B cell (primary cell): Measurements from ENCODE around the gene SLC50A1. TPM values are rescaled to one million over a fixed set of nuclear protein-coding genes. Genes with fewer than 3 reads are reported as not detected.

Experiments used
- ATAC-seq: fragments of 200-7000 bp; cut with Tn5 transposase; one replicate; pipeline ENCODE4 v1.10.0; 2021; ENCODE audit warnings: low read depth, mild to moderate bottlenecking, moderate number of reproducible peaks, moderate library complexity
- CTCF ChIA-PET: fragments of 350-600 bp; sonication (Branson Sonifier 250); formaldehyde crosslinking; loops from one replicate; lab custom pipeline; 2021; ENCODE audit warnings: antibody characterized with exemption, inconsistent platforms; lab: Charles Lee
- POLR2A ChIA-PET: fragments of 350-600 bp; sonication (Branson Sonifier 250); formaldehyde crosslinking; loops from one replicate; lab custom pipeline; 2021; ENCODE audit warnings: antibody characterized with exemption; lab: Charles Lee
- DNase-seq: peaks from one replicate; pipeline ENCODE4 v3.0.0; 2013
- H2AFZ ChIP-seq: 2 replicates; pipeline ENCODE4 v1.6.1; 2012; ENCODE audit warnings: mild to moderate bottlenecking, low read depth, low read length; ENCODE audit not compliant: insufficient read depth, poor library complexity, severe bottlenecking
- H3K27ac ChIP-seq, 2 donors: 1 replicate in 1 of 2; 2 replicates in 1 of 2; pipeline ENCODE4 v1.5.1; 2012 to 2013; ENCODE audit warnings: low read length in 2 of 2, mild to moderate bottlenecking in 2 of 2, moderate library complexity in 1 of 2
- H3K27me3 ChIP-seq, 4 experiments: fragments of 200-600 bp in 1 of 4; sonication (generic) in 1 of 4; replicated peaks in 1 of 4; 1 replicate in 2 of 4; 2 replicates in 2 of 4; pipeline versions ENCODE4 v1.6.1 to v1.7.0; 2013 to 2016; ENCODE audit warnings: low read length in 3 of 4, mild to moderate bottlenecking in 2 of 4, mixed read lengths in 1 of 4, moderate library complexity in 1 of 4; ENCODE audit not compliant: insufficient read depth in 4 of 4, control insufficient read depth in 3 of 4; ENCODE audit errors: control extremely low read depth in 1 of 4
- H3K36me3 ChIP-seq, 2 experiments: replicated peaks in 1 of 2; 1 replicate in 1 of 2; 2 replicates in 1 of 2; pipeline versions ENCODE4 v1.6.1 to v1.7.1; 2013; ENCODE audit warnings: low read length in 1 of 2; ENCODE audit not compliant: insufficient read depth in 2 of 2, control insufficient read depth in 1 of 2; ENCODE audit errors: control extremely low read depth in 1 of 2, extremely low read depth in 1 of 2
- H3K4me1 ChIP-seq, 2 donors: fragments of 200-600 bp in 1 of 2; sonication (generic) in 1 of 2; 1 replicate in 1 of 2; 2 replicates in 1 of 2; pipeline versions ENCODE4 v1.5.1 to v1.6.1; 2013 to 2017; ENCODE audit warnings: low read length in 2 of 2; ENCODE audit not compliant: control insufficient read depth in 2 of 2, insufficient read depth in 2 of 2
- H3K4me2 ChIP-seq: replicated peaks from 2 replicates; pipeline ENCODE3; 2012; ENCODE audit warnings: mild to moderate bottlenecking, low read depth, low read length; ENCODE audit not compliant: poor library complexity, severe bottlenecking
- H3K4me3 ChIP-seq, 5 experiments: fragments of 200-600 bp in 1 of 5; sonication (generic) in 1 of 5; 1 replicate in 3 of 5; 2 replicates in 2 of 5; pipeline versions ENCODE4 v1.5.1 to v1.7.0; 2011 to 2016; ENCODE audit warnings: low read length in 4 of 5, mild to moderate bottlenecking in 4 of 5, low read depth in 2 of 5, control low read depth in 1 of 5, moderate library complexity in 1 of 5; ENCODE audit not compliant: insufficient read depth in 1 of 5; ENCODE audit errors: control extremely low read depth in 1 of 5, extremely low read depth in 1 of 5
- H3K79me2 ChIP-seq: fragments of 200-600 bp; sonication (generic); one replicate; pipeline ENCODE4 v1.6.0; 2016; ENCODE audit warnings: low read length; ENCODE audit not compliant: control insufficient read depth, insufficient read depth
- H3K9ac ChIP-seq: fragments of 200-600 bp; sonication (generic); 2 replicates; pipeline ENCODE4 v1.6.1; 2017; ENCODE audit warnings: mild to moderate bottlenecking, low read length, moderate library complexity
- H3K9me3 ChIP-seq, 3 donors: one replicate each; pipeline versions ENCODE4 v1.6.1 to v1.7.1; 2013; ENCODE audit warnings: low read length in 2 of 3; ENCODE audit not compliant: control insufficient read depth in 2 of 3, insufficient read depth in 1 of 3; ENCODE audit errors: control extremely low read depth in 1 of 3
- H4K20me1 ChIP-seq: 2 replicates; pipeline ENCODE4 v1.6.0; 2012; ENCODE audit warnings: mild to moderate bottlenecking, low read length; ENCODE audit not compliant: insufficient read depth, control insufficient read depth, poor library complexity, severe bottlenecking
- H3K27ac Mint-ChIP-seq: one replicate; pipeline ENCODE4 v1.8.0; 2021; ENCODE audit warnings: mixed read lengths
- H3K27me3 Mint-ChIP-seq: one replicate; pipeline ENCODE4 v1.8.0; 2021; ENCODE audit warnings: mixed read lengths
- H3K4me1 Mint-ChIP-seq: one replicate; pipeline ENCODE4 v1.8.0; 2021; ENCODE audit warnings: mixed read lengths
- H3K4me3 Mint-ChIP-seq: one replicate; pipeline ENCODE4 v1.8.0; 2021; ENCODE audit warnings: mixed read lengths
- H3K9me3 Mint-ChIP-seq: one replicate; pipeline ENCODE4 v1.8.0; 2022; ENCODE audit warnings: mixed read lengths; ENCODE audit not compliant: insufficient read depth
- EZH2 ChIP-seq: IDR thresholded peaks from 2 replicates; pipeline ENCODE4 v1.6.1; 2012; ENCODE audit warnings: borderline replicate concordance, low read depth, mild to moderate bottlenecking, moderate library complexity, low read length; ENCODE audit not compliant: insufficient read depth, poor library complexity, severe bottlenecking
- WGBS: methylation state at CpG from one replicate; pipeline ENCODE4 v1.1.5; 2013; ENCODE audit warnings: missing lambda C conversion rate; ENCODE audit not compliant: insufficient coverage; 5-methylcytosine and 5-hydroxymethylcytosine counted together
- intact Hi-C: fragments of 100-400 bp; cut with micrococcal nuclease; formaldehyde crosslinking; loops from one replicate; pipeline ENCODE4 v1.10.0; 2022
- polyA plus RNA-seq: library from polyadenylated mRNA; depleted of rRNA; stranded (reverse); fragments of >200 nt; gene quantifications from 2 replicates; pipeline ENCODE4 v1.2.3, GENCODE V29; 2012
- total RNA-seq, 2 donors: library from RNA; stranded (reverse); fragments of 120-200 nt in 1 of 2; gene quantifications; 1 replicate in 1 of 2; 2 replicates in 1 of 2; pipeline versions ENCODE4 v1.2.3 to v1.2.4, GENCODE V29; 2013 to 2022
- TF ChIP-seq, protein P1 (sequence below): fragments of 200-600 bp; IDR thresholded peaks from one replicate; pipeline ENCODE4 v1.8.0; 2022; ENCODE audit warnings: antibody characterized with exemption, mild to moderate bottlenecking

Gene SLC50A1
- total and polyA plus RNA-seq, 2 donors (not counting 1 experiment from before 2014, with no cell fraction given): 62.8 to 86.8 TPM

DNA sequence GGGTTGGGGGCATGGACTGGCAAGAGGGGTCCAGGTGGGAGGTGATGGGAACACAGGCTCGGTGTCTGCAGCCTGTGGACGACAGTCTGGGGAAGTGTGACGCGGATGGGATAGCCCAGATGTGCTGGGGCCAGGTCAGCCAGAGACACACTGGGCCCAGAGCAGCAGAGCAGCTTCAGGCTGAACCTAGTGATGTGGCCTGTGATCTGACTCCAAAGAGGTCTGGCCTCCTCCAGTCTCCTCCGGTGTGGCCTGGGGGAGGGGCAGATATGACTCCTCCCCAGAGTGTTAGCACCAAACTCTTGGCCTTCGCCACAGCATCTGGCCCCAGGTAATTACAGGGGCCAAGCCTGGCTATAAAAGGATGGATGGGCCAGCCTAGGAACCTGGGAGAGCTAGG is 43.5 kb upstream of the SLC50A1 start:
- no peaks in the 10 kb centered on the region for H3K36me3 ChIP-seq
- ATAC-seq: no peak

DNA sequence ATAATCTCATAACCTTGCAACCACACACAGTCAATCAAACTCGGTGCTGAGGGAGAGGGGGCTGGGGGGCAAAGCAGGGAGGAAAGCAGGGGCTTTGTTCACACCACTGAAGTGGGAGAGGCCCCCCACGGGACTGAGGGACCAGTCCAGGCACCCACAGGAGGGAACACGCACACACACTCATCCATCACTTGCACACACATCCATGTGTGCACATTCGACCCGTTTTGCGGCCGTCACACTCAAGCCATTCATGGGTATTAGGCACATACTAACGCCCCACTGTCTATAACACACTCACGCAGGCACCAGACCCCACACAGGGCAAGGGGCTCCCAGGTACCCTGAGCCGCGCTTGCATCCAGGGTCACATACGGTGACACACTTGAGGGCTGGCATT is 43.0 kb upstream of the SLC50A1 start:
- Histone ChIP-seq H3K9me3 (peaks cover 0 to 3% (median 0%) of the 10 kb centered on the region in 3 donors), H3K79me2 (no peaks in the 10 kb centered on the region), H3K9ac (no peak overlapping the region), H3K4me3 (no peak overlapping the region), H3K27ac (no peak overlapping the region), H3K27me3 (peaks cover 0 to 7% (median 3%) of the 10 kb centered on the region in 4 experiments), H2AFZ (no peak overlapping the region), H3K36me3 (no peaks in the 10 kb centered on the region), H3K4me1 (peaks cover 9 to 11% of the 10 kb centered on the region in 2 donors), H3K4me2 (no peak overlapping the region), H4K20me1 (no peaks in the 10 kb centered on the region)
- no peak overlapping the region for H3K27ac Mint-ChIP-seq
- H3K27me3 Mint-ChIP-seq: peaks cover 13% of the 10 kb centered on the region
- ChIA-PET POLR2A (interaction anchor here (1.7 kb wide), 1 partner anchor 75 kb away, joined by 9 read pairs; no protein-coding TSS in a partner anchor), CTCF (interaction anchor here (1.1 to 6.8 kb wide), 8 partner anchors 15 to 134 kb away, joined by 3 to 307 read pairs (median 14); partner anchors contain the start of genes KRTCAP2 and SLC50A1)
- WGBS: 80% methylated on average over 11 of the region's 12 CpGs
- TF ChIP-seq, protein P1, sequence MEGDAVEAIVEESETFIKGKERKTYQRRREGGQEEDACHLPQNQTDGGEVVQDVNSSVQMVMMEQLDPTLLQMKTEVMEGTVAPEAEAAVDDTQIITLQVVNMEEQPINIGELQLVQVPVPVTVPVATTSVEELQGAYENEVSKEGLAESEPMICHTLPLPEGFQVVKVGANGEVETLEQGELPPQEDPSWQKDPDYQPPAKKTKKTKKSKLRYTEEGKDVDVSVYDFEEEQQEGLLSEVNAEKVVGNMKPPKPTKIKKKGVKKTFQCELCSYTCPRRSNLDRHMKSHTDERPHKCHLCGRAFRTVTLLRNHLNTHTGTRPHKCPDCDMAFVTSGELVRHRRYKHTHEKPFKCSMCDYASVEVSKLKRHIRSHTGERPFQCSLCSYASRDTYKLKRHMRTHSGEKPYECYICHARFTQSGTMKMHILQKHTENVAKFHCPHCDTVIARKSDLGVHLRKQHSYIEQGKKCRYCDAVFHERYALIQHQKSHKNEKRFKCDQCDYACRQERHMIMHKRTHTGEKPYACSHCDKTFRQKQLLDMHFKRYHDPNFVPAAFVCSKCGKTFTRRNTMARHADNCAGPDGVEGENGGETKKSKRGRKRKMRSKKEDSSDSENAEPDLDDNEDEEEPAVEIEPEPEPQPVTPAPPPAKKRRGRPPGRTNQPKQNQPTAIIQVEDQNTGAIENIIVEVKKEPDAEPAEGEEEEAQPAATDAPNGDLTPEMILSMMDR: no peak
- no peak for TF ChIP-seq EZH2
- no peaks in the 10 kb centered on the region for H3K9me3 Mint-ChIP-seq
- H3K4me1 Mint-ChIP-seq: peaks cover 6% of the 10 kb centered on the region
- ATAC-seq (no peak), DNase-seq (no peak)
- intact Hi-C loops: loop anchor here (5.0 kb wide), 2 partner anchors 35 to 500 kb away; partner anchors contain the start of gene EFNA1
- no peak overlapping the region for H3K4me3 Mint-ChIP-seq

More for the DNA sequence above, 43.5 kb upstream of the SLC50A1 start:
- no peaks in the 10 kb centered on the region for H3K9me3 Mint-ChIP-seq
- Histone ChIP-seq H4K20me1 (no peaks in the 10 kb centered on the region), H3K79me2 (no peaks in the 10 kb centered on the region), H3K9me3 (no peaks in the 10 kb centered on the region), H2AFZ (no peak overlapping the region), H3K27me3 (peaks cover 0 to 6% (median 1%) of the 10 kb centered on the region in 4 experiments), H3K4me1 (peaks cover 9 to 11% of the 10 kb centered on the region in 2 donors), H3K9ac (no peak overlapping the region), H3K27ac (no peak overlapping the region), H3K4me2 (no peak overlapping the region), H3K4me3 (no peak overlapping the region)
- intact Hi-C loops: loop anchor here (5.0 kb wide), 2 partner anchors 35 to 500 kb away; partner anchors contain the start of gene EFNA1
- CTCF ChIA-PET: interaction anchor here (0.6 to 6.8 kb wide), 36 partner anchors 8 to 149 kb away, joined by 3 to 307 read pairs (median 7); partner anchors contain the start of genes DPM3, EFNA4, KRTCAP2 and SLC50A1
- DNase-seq: peak; percentile 21
- peaks cover 6% of the 10 kb centered on the region for H3K4me1 Mint-ChIP-seq
- H3K27ac Mint-ChIP-seq: no peak overlapping the region
- no peak overlapping the region for H3K4me3 Mint-ChIP-seq
- WGBS: 98% methylated on average over 6 of the region's 6 CpGs
- POLR2A ChIA-PET: interaction anchor here (1.4 to 1.7 kb wide), 2 partner anchors 75 to 81 kb away, joined by 4 to 9 read pairs; partner anchors contain the start of gene KRTCAP2
- peaks cover 12% of the 10 kb centered on the region for H3K27me3 Mint-ChIP-seq
- no peak for TF ChIP-seq EZH2
- TF ChIP-seq, protein P1: no peak
